ENCODE data around the gene DNMBP.

The DNMBP gene, protein sequence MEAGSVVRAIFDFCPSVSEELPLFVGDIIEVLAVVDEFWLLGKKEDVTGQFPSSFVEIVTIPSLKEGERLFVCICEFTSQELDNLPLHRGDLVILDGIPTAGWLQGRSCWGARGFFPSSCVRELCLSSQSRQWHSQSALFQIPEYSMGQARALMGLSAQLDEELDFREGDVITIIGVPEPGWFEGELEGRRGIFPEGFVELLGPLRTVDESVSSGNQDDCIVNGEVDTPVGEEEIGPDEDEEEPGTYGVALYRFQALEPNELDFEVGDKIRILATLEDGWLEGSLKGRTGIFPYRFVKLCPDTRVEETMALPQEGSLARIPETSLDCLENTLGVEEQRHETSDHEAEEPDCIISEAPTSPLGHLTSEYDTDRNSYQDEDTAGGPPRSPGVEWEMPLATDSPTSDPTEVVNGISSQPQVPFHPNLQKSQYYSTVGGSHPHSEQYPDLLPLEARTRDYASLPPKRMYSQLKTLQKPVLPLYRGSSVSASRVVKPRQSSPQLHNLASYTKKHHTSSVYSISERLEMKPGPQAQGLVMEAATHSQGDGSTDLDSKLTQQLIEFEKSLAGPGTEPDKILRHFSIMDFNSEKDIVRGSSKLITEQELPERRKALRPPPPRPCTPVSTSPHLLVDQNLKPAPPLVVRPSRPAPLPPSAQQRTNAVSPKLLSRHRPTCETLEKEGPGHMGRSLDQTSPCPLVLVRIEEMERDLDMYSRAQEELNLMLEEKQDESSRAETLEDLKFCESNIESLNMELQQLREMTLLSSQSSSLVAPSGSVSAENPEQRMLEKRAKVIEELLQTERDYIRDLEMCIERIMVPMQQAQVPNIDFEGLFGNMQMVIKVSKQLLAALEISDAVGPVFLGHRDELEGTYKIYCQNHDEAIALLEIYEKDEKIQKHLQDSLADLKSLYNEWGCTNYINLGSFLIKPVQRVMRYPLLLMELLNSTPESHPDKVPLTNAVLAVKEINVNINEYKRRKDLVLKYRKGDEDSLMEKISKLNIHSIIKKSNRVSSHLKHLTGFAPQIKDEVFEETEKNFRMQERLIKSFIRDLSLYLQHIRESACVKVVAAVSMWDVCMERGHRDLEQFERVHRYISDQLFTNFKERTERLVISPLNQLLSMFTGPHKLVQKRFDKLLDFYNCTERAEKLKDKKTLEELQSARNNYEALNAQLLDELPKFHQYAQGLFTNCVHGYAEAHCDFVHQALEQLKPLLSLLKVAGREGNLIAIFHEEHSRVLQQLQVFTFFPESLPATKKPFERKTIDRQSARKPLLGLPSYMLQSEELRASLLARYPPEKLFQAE (N-terminal part only)

DNA sequence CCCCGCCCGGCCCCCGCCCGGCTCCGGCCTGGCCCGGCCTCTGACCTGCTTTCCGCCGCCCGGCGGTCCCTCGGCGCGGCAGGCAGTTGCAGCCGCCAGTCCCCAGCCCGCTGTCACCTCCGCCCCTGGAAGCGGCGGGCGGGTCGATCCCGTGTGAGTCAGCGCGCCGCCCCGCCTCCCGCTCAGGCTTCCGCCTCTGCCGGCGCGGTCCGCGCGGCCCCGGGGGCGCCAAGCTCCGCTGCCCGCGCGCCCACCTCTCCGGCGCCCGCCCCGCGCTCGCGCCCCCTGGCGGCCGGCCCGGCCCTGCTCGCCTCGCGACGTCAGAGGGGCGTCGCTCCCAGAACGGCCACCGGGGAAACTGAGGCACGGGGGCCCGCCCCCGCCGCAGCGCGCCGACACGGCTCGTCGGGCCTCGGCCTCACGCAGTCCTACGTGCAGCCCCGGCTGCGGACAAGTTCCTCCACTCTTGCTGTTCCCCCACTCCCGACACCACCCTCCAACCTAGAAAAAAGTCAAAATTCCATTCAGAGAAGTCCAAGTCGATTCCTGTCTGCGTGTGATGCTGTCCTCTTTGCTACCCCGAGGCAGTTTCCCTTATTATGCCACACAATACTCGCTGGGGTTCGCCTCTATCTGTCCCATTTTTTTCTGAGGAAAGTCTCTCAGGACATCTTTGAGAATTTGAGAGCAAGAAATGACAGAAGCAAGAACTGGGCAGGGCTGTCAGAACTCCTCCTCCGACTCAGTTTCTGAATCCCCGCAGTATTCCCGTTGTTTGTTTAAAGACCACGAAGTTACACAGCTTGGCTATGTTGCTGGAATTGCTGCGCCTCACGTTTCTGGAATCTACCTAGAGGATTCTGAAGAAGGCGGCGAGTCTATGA lies at the start of gene DNMBP:
Gene DNMBP (minus strand): TSS at position 155 of the 884 bp plus-strand sequence. CDS start 37,823 bp downstream, outside the sequence.
- in situ Hi-C loops (cut with MboI; ENCODE audit: low sequenced_read_pairs): no loop called here

DNA sequence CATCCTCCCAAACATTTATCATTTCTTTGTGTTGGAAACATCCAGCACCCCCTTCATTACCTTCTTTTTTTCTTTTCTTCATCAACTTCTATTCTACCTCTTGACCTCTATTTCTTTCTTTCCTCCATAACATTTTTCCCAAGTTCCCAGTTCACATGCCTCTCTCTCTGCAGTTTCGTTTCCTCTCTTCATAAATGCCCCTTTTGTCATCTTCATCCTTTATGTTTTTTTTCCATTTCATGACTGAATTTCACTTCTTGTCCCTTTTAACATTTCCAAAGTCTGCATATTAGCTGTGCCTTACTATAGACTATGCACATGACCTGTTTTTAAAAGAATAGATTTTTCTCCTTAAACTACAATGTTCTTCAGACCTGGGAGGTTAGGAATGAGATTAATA lies 48.2 kb upstream of the DNMBP start:
- in situ Hi-C loops (cut with MboI; ENCODE audit: low sequenced_read_pairs): no loop called here

DNA sequence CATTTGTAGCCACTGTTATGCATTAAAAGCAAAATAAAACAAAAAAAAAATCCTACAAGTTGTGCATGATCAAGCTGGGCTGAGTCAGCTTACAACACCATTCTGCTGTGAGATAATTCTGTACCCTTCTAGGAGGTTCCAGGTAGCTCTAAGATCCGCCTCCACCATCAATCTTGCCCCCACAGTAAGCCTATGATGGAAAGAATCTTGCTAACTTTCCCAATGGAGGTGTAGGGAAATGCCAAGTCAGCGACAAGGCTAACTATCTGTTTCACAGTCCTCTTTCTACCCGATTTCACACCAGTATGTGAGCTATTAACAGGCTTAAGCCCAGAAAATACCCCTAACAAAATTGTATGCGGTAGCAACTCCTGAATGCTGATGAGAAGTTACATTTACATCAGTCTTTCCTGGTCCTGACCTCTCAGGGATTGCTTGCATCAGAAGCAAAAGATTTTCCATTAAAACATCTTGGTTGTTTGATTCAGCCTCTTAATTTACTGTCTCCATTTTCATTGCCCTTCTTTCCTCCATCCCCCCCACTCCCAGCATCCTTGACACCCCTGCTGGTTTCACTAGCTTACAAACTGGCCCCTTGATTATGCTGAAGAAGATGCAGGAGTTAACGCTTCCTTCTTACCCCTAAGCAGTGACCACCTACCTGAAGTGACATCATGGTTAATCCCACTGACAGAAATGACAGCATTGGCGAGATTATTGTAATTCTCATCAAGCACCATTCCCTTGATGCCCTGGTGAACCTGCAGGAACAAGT lies 44.1 kb upstream of the DNMBP start:
- in situ Hi-C loops (cut with MboI; ENCODE audit: low sequenced_read_pairs): no loop called here

DNA sequence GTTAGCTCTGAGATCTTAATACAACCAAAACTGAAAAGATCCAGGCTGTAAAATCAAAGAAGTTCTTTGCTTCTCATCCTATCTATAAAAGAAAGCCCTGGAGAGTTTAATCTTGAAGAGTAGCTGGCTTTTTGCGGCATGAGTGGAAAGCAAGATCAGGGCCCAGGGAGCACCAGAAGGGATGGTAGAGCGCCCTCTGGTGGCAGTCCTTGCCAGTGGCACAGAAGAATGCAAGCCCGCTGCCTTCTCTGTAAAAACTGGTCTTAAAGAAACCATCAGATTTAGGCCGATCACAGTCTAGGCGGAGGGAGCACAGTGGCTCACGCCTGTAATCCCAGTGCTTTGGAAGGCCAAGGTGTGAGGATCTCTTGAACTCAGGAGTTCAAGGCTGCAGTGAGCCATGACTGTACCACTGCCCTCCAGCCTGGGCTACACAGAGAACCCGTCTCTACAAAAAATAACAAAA lies 36.3 kb upstream of the DNMBP start:
- in situ Hi-C loops (cut with MboI; ENCODE audit: low sequenced_read_pairs): loop anchor here (10.0 kb wide), 1 partner anchor 201 kb away; no protein-coding TSS in a partner anchor

DNA sequence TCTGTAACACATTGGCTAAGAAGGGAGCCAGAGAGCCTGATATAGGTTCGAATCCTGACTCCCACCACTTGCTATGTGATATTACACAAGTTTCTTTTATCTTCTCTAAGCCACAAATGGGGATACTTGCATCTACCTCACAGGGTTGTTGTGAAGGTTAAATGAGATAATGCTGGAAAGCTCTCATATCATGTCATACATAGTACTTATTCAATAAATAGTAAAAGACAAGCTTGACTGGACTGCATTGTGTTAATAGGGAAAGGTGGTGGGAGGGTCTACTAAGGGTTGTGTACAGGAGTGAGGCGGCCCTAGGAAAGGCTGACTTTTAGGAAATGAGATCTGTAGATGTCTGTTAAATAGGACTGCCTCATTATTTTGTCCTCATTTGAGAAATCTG lies 35.8 kb upstream of the DNMBP start:
- in situ Hi-C loops (cut with MboI; ENCODE audit: low sequenced_read_pairs): loop anchor here (10.0 kb wide), 1 partner anchor 201 kb away; no protein-coding TSS in a partner anchor

DNA sequence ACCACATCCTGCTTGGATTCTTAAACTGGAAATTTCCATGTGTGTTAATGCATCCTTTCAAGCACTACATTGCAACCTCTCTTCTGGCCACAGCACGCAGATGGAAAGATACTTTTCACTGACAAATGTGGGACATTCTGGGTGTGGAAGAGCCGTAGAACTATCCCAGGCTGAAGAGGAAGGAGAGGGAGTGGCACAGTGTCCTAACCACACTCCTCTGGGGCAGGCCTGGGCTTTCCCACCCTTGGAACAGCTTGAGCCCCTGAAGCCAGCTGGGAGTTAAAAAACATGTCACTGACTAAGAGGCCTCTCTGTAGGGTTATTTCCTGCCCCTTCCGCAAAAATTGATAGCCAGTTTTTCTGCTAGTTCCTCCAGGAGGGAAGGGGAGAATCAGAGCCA lies 34.0 kb upstream of the DNMBP start:
- in situ Hi-C loops (cut with MboI; ENCODE audit: low sequenced_read_pairs): loop anchor here (10.0 kb wide), 1 partner anchor 199 kb away; no protein-coding TSS in a partner anchor

DNA sequence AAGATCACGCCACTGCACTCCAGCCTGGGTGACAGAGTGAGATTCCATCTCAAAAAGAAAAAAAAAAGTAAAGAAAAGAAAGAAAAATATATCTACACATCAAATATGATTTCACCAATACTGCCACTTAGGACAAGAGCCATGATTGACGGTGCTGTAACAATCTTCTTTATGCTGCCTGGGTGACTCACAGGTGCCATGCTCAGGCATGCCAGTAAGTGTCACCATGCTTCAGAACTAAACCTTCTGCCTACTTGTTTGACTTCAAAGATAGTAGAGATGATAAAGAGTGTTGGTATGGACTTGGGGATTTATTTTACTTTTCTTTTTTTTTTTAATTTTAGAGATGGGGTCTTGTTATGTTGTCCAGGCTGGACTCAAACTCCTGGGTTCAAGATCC lies 33.6 kb upstream of the DNMBP start:
- in situ Hi-C loops (cut with MboI; ENCODE audit: low sequenced_read_pairs): loop anchor here (10.0 kb wide), 1 partner anchor 199 kb away; no protein-coding TSS in a partner anchor

DNA sequence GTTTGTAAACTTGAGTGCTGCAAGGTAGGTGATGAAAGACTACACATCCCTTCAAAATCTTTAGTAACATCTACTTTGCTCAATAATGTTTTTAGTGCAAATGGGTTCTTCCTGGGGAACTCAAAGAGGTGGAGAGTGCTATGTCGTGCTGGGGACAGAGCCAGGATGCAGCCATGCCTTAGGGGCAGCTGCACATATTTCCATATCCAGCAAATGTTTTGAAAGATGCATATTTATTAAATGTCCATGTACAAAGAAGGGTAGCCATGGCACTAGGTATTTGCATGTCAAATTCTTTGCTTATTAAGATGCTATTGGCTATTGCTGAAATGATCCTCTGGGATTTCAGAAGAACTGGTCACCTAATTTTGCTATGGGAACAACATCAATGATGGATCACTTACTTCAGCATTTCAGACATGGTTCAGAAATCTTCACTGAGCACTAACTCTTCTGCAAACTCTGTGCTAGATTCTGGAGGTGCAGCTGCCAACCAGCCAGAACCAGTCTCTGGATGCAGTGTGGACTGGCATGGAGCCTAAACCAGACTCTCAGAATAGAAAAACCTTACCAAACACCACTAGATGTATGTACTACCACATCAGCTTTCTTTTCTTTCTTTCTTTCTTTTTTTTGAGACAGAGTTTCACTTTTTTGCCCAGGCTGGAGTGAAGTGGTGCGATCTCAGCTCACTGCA lies 31.7 kb upstream of the DNMBP start:
- in situ Hi-C loops (cut with MboI; ENCODE audit: low sequenced_read_pairs): loop anchor here (10.0 kb wide), 1 partner anchor 197 kb away; no protein-coding TSS in a partner anchor

DNA sequence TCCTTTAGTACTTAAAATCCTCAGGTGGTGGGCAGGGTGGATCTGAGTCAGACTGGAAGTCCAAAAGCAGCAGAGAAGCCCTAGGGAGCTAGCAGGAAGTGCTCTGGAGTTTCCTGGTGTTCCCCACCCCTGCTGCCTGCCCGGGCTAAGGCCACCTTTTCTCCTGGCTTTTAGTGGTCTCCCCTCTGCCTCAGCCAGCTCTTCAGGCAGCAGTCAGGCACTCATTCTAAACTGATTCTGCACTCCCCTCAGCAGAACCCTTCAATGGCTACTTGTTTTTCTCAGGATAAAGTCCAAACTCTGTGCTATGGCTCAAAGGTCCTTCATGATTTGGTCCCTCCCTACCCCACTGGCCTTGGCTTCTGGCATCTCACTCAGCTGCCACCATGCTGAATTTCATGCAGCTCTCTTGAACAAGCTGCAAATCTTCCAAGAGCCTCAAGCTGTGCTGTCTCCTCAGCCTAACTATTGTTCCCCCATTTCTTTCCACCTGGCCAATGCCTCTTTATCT lies 28.9 kb upstream of the DNMBP start:
- in situ Hi-C loops (cut with MboI; ENCODE audit: low sequenced_read_pairs): no loop called here

DNA sequence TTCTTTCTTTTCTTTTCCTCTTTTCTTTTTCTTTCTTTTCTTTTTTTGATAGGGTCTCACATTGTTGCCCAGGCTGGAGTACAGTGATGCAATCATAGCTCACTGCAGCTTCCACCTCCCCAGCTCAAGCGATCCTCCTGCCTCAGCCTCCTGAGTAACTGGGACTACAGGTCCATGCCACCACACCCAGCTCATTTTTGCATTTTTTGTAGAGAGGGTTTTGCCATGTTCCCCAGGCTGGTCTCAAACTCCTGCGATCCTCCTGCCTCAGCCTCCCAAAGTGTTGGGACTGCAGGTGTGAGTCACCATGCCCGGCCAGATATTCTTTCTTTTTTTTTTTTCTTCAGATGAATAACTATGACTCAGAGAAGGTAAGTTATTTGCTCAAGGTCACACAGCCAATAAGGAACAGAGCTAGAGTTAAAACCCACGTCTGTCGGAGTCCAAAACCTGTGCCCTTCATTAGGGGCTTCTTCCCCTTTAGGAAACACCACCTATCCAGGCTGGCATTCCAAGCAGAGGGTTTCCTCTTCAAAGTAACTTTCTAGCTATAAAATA lies 28.1 kb upstream of the DNMBP start:
- in situ Hi-C loops (cut with MboI; ENCODE audit: low sequenced_read_pairs): no loop called here

DNA sequence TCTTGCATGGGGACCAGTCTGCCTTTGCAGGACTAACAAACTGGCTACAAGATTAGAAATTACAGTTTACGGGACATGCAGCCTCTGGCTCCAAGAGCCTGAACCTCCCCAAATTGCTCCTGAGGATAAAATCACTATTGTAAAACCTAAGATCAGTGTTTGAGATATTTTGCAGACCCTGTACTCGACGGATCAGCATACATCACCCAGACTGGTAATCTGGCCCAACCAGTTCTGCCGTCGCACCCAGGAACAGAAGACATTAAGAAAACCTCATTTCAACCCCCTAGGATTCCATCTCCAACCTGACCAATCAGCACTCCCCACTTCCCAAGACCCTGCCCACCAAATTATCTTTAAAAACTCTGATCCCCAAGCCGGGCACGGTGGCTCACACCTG lies 27.1 kb upstream of the DNMBP start:
- in situ Hi-C loops (cut with MboI; ENCODE audit: low sequenced_read_pairs): no loop called here

DNA sequence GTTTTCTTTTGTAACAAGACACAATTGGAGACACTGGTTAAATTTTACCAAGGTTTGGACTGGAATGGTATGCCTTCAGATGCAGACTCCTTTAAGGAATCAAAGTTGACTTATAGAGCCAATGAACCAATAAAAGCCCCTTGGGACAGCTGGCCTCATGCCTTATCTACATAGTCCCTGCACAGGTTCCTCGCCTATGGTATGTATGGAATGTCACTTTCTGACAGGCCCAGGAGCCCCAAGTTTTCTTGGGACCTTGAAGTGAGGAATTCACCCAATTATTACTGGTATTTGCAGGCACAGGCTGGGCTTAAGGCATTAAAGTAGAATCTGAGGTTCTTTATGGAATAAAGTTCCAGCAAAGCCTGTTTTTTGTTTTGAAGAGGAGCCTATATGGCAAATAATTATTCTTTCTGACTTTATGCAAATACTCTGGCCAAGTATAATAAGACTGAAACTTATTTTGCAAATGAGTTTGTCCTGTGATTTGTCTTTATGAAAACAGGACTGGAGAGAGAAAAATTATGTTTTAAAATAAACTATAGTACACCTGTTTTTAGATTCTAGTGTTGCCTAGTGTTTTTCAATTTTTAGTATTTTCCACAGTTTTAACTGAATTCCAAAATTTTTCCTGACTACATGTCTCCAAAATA lies 24.1 kb upstream of the DNMBP start:
- in situ Hi-C loops (cut with MboI; ENCODE audit: low sequenced_read_pairs): no loop called here

DNA sequence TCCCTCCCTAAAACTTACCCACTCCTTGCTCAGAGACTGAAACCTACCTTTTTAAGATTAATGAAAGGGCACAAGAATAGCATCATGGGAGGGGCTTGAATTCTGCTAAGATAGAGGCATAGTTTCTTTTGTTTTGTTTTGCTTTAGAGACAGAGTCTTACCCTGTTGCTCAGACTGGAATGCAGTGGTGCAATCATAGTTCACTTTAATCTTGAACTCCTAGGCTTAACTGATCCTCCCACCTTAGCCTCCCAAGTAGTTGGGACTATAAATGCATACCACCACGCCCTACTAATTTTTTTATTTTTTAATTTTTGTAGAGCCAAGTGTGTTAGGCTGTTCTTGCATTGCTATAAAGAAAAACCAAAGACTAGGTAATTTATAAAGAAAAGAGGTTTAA lies 17.7 kb upstream of the DNMBP start:
- in situ Hi-C loops (cut with MboI; ENCODE audit: low sequenced_read_pairs): no loop called here

DNA sequence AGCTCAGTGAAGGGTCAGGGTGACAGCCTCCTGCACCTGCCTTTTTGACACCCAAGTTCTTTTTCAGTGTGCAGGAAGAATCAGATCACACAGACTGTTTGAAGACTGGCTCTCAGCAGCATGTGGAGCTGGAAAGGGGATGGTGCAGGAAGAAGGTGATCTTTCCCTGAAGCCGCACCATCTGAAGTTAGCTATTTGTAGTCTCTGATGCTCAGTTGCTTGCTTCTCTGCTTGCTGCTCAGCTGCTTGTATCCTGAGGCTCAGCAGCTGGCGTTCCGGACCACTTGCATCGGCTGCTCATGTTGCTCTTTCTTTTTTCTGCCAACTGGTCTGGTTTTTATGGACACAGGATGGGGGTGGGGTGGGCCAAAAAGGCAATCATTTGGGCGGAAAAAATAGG lies 15.8 kb upstream of the DNMBP start:
- in situ Hi-C loops (cut with MboI; ENCODE audit: low sequenced_read_pairs): no loop called here

DNA sequence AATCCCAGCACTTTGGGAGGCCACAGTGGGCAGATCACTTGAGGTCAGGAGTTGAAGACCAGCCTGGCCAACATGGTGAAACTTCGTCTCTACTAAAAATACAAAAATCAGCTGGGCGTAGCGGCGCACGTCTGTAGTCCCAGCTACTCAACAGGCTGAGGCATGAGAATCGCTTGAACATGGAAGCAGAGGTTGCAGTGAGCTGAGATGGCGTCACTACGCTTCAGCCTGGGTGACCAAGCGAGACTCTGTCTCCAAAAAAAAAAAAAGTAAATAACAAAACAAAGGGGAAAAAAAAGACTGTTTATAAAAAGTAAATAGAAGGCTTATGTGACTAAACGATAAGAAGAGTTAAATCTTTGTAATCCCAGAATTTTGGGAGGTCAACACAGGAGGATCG lies 15.0 kb upstream of the DNMBP start:
- in situ Hi-C loops (cut with MboI; ENCODE audit: low sequenced_read_pairs): no loop called here

DNA sequence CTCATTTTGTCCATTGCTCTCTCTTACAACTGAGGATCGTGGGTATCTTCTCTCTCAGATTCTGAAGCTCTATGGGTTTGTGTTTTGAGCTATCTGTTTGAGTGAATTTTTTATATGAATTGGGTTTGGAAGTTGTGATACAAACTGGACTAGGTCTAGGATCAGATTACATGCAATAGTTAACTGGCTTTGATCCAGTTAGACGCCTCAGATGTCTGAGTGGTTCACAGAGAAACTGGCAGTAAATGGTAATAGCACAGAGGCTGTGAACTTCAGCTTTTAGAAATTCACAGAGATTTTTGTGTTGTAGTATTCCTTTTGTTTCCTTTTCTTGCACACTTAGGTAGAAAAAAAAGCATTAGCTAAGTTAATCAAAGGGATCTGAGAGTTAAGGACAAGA lies 12.7 kb upstream of the DNMBP start:
- in situ Hi-C loops (cut with MboI; ENCODE audit: low sequenced_read_pairs): no loop called here

DNA sequence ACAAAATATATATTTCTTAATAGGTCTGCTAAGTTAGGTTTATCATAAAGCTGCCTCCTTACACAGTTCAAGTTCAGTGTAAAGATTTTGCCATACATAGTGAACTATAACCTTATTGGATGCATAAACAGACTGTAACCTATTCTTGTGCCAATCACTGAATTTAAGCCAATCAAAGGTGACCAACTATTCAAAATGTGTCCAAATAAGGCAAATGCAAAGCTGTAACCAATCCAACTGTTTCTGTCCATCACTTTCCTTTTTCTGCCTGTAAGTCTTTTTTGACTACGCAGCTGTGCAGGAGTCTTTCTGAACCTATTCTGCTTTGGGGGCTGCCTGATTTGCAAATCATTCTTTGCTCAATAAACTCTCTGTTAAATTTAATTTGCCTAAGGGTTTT lies 11.6 kb upstream of the DNMBP start:
- in situ Hi-C loops (cut with MboI; ENCODE audit: low sequenced_read_pairs): no loop called here
